OCI-M2 (cell line): ENCODE data around the gene STON2.
"Not testable (repeated sequence)": the region's sequence is repeated elsewhere in the genome, so short reads cannot be mapped to it uniquely, and the experiment has no call there.

Experiments used
- DNase-seq: peaks from one replicate; lab custom pipeline; 2025; ENCODE audit not compliant: unreplicated experiment; lab: John Stamatoyannopoulos, UW

STON2 gene

GRCh38 chr14:81231540-81231939, 168.6 kb downstream of the STON2 start:
- DNase-seq, result no peak

DNA sequence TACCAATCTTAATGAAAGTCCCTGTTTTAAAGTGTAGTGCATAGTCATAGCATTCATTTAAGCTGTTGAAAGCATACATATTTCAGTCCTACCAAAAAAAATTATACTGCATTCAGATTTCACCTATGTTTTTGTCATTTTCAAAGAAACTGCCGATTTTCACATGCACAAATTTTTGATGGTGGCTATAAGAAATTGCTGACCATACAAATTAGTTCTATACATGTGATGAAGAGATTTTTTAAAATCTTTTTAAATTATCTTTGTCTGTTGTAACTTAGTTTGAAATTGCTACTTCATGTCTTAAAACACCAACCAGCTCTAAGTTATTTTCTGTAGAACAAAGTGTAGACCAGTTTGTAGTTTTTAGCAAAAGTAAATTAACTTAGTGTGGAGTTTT, 175.9 kb downstream of the STON2 start:
- DNase-seq, result no peak

GRCh38 chr14:81223788-81224187, 176.3 kb downstream of the STON2 start:
- not testable (repeated sequence) for DNase-seq

GRCh38 chr14:81222691-81223090, 177.4 kb downstream of the STON2 start:
- no peak for DNase-seq

- DNase-seq, result no peak
Measured at GRCh38 chr14:81222126-81222525, 178.0 kb downstream of the STON2 start.

GRCh38 chr14:81221579-81222102, 178.5 kb downstream of the STON2 start:
- no peak for DNase-seq

DNA sequence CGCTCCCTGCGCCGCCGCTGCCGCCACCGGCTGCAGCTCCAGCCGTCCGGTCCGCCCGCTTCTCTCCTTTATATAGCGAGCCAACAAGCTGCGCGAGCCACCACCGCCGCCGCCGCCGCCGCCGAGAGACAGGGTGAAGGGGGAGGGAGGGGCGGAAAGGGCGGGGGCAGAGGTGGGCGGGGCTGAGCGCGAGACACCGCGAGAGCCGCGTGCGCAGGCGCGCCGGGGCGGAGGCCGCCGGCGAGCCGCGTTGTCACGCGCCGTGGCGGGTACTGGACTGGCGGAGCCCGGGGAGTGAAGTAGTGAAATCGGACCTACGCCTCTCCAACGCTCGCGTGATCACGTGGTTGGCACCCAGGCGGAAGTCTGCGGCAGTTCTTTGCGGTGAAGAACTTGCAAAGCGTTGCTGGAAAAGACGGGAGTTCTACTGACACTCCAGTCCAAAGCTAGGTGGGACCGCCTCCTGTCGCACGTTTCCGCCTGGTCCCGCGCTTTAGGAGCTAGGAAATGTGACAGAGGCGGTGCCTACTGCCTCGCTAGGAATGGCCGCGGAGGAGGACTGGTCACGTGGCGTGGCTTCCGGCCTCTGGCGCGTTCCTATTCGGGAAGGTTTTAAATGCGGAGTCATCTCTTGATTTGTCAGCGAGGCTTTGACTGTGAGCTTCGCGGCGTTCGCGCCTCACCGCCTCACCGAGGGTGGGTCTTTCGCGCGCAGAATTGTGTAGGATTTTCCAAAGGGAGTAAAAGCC, 179.1 kb downstream of the STON2 start, which contains the start of gene GTF2A1:
GTF2A1 (minus strand) TSS at position 130 of the 749 bp plus-strand sequence. CDS start 441 bp downstream, outside the sequence.
- peak; percentile 84 for DNase-seq

DNA sequence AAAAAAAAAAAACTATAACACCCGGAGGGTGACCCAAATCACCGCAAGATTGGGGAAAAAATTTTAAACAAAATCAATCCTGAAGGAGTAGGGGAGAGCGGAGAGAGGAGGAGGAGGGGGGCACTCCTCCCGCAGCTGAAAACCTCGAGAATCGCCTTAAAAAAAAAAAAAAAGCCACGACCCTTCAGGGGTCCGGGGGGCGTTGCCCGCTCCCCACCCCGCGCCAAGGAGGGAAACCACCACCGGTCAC, 179.6 kb downstream of the STON2 start:
- no peak for DNase-seq

- no peak for DNase-seq
Measured at GRCh38 chr14:81219759-81220579, 180.2 kb downstream of the STON2 start.

DNA sequence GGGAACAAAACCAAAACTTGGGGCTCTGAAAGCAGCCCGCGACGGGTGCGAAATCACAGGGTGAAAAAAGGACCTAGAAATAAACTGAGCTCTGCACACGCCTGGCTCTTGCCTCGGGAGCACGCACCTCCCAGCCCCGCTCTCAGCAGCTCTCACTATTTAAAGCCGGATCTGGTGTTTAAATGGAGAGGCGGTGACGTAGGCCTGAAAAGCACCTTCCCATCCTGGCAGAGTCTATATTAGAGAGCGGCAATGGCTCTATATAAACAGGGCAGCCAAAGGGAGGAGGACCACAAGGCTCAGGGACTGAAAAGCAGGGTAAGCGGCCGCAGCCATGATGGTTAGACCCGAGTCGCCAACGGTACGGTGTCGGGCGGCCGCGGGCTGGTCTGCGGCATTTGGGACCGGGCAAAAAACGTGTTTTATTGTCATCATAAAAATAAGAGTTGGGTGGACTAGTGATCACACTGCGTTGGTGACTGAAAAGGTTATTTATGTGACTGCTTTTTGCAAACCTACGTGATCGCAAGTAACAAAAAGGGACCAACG, 180.8 kb downstream of the STON2 start:
- peak; percentile 70 for DNase-seq

DNA sequence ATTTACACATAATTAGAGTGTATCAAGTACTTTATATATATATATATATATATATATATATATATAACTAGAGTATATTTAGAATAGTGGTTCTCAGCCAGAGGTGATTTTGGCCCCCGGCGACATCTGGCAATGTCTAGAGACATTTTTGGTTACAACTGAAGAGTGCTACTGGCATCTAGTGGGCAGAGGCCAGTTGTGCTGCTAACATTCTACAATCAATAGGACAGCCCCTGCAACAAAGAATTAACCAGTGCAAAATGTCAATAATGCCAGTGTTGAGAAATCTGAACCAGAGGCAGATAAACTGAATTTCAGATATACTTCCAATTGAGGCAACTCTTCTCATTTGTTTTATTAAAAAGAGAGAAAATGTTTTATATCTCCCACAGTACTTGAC, 188.3 kb downstream of the STON2 start:
- no peak for DNase-seq
